ENCODE results near the gene FAM3A.

DNA sequence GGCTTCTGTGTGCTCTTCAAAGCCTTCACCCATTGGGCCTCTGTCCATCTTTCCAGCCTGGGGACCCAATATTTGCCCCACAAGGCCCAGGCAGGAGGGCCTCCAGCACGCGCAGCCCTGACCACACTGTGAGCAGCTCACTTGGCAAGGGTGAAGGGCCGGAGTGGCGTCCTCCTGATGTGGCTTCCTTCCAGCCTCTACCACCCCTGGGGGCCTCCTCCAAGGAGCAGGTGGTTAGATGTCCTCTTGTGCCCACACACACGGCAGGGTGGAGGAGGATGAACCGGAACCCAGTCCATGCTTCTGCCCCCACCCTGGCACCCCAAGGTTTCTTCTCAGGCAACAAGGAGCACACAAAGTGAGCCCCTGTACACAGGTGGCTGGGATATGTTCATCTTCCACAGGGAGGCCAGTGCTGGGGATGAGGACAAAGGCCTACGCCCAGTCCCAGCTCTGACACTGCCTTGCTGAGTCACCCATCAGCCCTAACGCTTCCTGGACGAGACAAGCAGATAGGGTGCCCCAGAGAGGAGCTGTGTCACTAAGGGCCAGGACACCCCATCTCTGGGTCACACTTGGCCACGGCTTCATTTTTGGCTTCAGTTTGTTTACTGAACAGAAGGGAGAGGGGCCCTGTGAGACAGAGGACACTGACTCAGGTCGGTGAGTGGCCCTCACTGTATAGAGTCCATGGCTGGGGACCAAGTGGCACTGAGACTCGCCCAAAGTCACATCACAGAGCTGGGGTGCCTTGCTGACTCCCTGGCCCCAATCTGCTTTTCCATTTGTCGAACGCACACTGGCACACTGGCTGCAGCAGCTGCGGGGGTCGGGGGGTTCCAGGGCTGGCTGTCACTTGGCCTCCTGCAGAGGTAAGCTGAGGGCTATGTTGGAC, 31.5 kb downstream of the FAM3A start:
- TF ChIP-seq CTCF (IDR thresholded peaks at IDR 0.05; ENCODE audit: low read depth, low read length) (no peak), POLR2A (IDR thresholded peaks at IDR 0.05; ENCODE audit: extremely low read depth, insufficient read length) (no peak)
